HG02623 (cell line): ENCODE results near the gene DPH2.

ENCODE experiments used
- ATAC-seq: cut with Tn5 transposase; IDR thresholded peaks from one replicate; pipeline ENCODE4 v1.9.1; 2021; ENCODE audit warnings: moderate library complexity; ENCODE audit not compliant: unreplicated experiment

Gene DPH2

GRCh38 chr1:43969746-43970466 lies at the start of gene DPH2:
TSS of gene DPH2 (plus strand) at chr1:43970010. CDS start at chr1:43970176, 166 bp downstream.
- peak; percentile 88 for ATAC-seq

- ATAC-seq, result no peak
These were observed 48.8 kb upstream of the DPH2 start for GRCh38 chr1:43921022-43921421.

GRCh38 chr1:43924516-43924915 lies 45.3 kb upstream of the DPH2 start:
- ATAC-seq, result no peak

GRCh38 chr1:43925846-43926245 lies 44.0 kb upstream of the DPH2 start:
- ATAC-seq, result no peak

GRCh38 chr1:43930168-43930948 lies 39.5 kb upstream of the DPH2 start:
- no peak for ATAC-seq

- ATAC-seq, result no peak
These were observed 38.9 kb upstream of the DPH2 start for GRCh38 chr1:43930949-43931275.

GRCh38 chr1:43931711-43932660 lies 37.8 kb upstream of the DPH2 start:
- no peak for ATAC-seq

- ATAC-seq, result no peak
These were observed 36.9 kb upstream of the DPH2 start for GRCh38 chr1:43932786-43933385.

GRCh38 chr1:43933386-43934100 lies 36.3 kb upstream of the DPH2 start, which contains the start of gene ARTN:
TSS of gene ARTN (plus strand) at chr1:43933801. CDS start at chr1:43935657, 1,856 bp downstream.
- ATAC-seq, result no peak

- no peak for ATAC-seq
These were observed 35.5 kb upstream of the DPH2 start for GRCh38 chr1:43934101-43934985.

GRCh38 chr1:43934986-43935324 lies 34.9 kb upstream of the DPH2 start:
- ATAC-seq, result no peak

- ATAC-seq, result no peak
These were observed 33.9 kb upstream of the DPH2 start for GRCh38 chr1:43935711-43936427.

- ATAC-seq, result no peak
These were observed 33.2 kb upstream of the DPH2 start for GRCh38 chr1:43936431-43937151.

GRCh38 chr1:43937179-43937865 lies 32.5 kb upstream of the DPH2 start:
- no peak for ATAC-seq

- no peak for ATAC-seq
These were observed 31.4 kb upstream of the DPH2 start for GRCh38 chr1:43938383-43938782.

- ATAC-seq, result no peak
These were observed 30.8 kb upstream of the DPH2 start for GRCh38 chr1:43938892-43939587.

GRCh38 chr1:43942411-43942810 lies 27.4 kb upstream of the DPH2 start:
- ATAC-seq, result no peak
